Activated T-helper 17 cell treated with anti-CD3 and anti-CD28 coated beads, Interleukin-2, amount 50 U/mL, for 72 hours (primary cell): ENCODE results near the gene MSL1. TPM values are rescaled to one million over a fixed set of nuclear protein-coding genes. Genes with fewer than 3 reads are reported as not detected.

Experiments
- ATAC-seq: fragments of 150-1000 bp; cut with Tn5 transposase; replicated peaks from 2 replicates; pipeline ENCODE4 v1.10.0; 2021; ENCODE audit warnings: mild to moderate bottlenecking, moderate library complexity
- H3K27ac Mint-ChIP-seq: one replicate; pipeline ENCODE4 v1.8.0; 2022; ENCODE audit warnings: mixed read lengths
- H3K27me3 Mint-ChIP-seq: one replicate; pipeline ENCODE4 v1.8.0; 2022; ENCODE audit warnings: mixed read lengths
- H3K36me3 Mint-ChIP-seq: one replicate; pipeline ENCODE4 v1.8.0; 2022; ENCODE audit warnings: low read depth, mild to moderate bottlenecking, mixed read lengths
- H3K4me1 Mint-ChIP-seq: one replicate; pipeline ENCODE4 v1.8.0; 2022; ENCODE audit warnings: mixed read lengths
- H3K4me3 Mint-ChIP-seq: one replicate; pipeline ENCODE4 v1.8.0; 2022; ENCODE audit warnings: mild to moderate bottlenecking, mixed read lengths
- H3K9me3 Mint-ChIP-seq: one replicate; pipeline ENCODE4 v1.8.0; 2022; ENCODE audit warnings: mixed read lengths
- total RNA-seq, 2 donors: library from RNA; stranded (reverse); gene quantifications; one replicate each; pipeline ENCODE4 v1.2.3, GENCODE V29; 2022

The MSL1 gene
- total RNA-seq, 2 donors from 2014 or later: 80.5 to 114 TPM

- Mint-ChIP-seq H3K9me3 (no peaks in the 10 kb centered on the region), H3K27ac (peak overlapping the region; percentile 94), H3K36me3 (no peaks in the 10 kb centered on the region), H3K4me3 (peak overlapping the region; percentile 83), H3K4me1 (peaks cover 71% of the 10 kb centered on the region), H3K27me3 (no peaks in the 10 kb centered on the region)
- no peak for ATAC-seq
These were observed 15.7 kb upstream of the MSL1 start for GRCh38 chr17:40105861-40106759.

GRCh38 chr17:40106760-40107521 is 14.8 kb upstream of the MSL1 start:
- Mint-ChIP-seq H3K27ac (peak overlapping the region; percentile 94), H3K27me3 (no peaks in the 10 kb centered on the region), H3K9me3 (no peaks in the 10 kb centered on the region), H3K4me1 (peaks cover 70% of the 10 kb centered on the region), H3K36me3 (no peaks in the 10 kb centered on the region), H3K4me3 (peak overlapping the region; percentile 83)
- no peak for ATAC-seq

DNA sequence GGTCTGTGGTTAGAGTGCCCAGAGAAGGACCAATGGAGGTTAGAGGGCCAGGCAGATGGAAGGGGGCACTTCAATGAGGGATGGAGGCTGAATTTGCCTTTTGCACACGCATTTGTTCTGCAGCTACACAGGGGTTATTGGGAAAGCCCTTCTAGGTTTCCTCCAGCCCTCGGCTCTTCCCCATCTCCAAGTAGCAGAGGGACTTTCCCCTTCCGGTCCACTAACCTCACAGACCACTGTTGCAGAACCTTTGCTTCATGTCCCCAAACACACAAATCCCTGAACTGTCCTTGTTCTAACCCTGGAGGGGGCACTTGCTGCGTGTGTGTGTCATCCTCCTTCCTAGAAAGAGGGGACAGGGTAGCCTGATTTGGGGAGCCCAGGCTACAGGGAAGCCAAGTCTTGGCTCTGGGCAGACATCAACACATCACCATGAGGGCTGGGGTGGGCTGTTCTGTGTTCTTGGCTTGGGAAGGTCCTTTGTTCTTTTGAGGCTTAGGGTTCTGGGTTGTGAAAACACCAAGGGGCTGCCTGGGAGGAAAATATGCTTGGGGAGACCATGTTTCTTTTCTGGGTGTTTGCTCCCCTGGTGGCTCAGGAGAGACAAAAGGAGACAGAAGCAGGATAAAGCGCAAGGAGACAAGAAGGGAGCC is 14.1 kb upstream of the MSL1 start:
- H3K4me1 Mint-ChIP-seq: peaks cover 75% of the 10 kb centered on the region
- no peaks in the 10 kb centered on the region for H3K9me3 Mint-ChIP-seq
- peak overlapping the region; percentile 83 for H3K4me3 Mint-ChIP-seq
- no peaks in the 10 kb centered on the region for H3K36me3 Mint-ChIP-seq
- no peak for ATAC-seq
- peak overlapping the region; percentile 94 for H3K27ac Mint-ChIP-seq
- no peaks in the 10 kb centered on the region for H3K27me3 Mint-ChIP-seq

- H3K27ac Mint-ChIP-seq: peak overlapping the region; percentile 65
- no peak for ATAC-seq
These were observed 12.6 kb upstream of the MSL1 start for GRCh38 chr17:40108970-40109824.

GRCh38 chr17:40110026-40110845 is 11.5 kb upstream of the MSL1 start:
- no peaks in the 10 kb centered on the region for H3K36me3 Mint-ChIP-seq
- peaks cover 67% of the 10 kb centered on the region for H3K4me1 Mint-ChIP-seq
- peak overlapping the region; percentile 80 for H3K27ac Mint-ChIP-seq
- peak overlapping the region; percentile 77 for H3K4me3 Mint-ChIP-seq
- ATAC-seq: no peak
- no peaks in the 10 kb centered on the region for H3K27me3 Mint-ChIP-seq
- no peaks in the 10 kb centered on the region for H3K9me3 Mint-ChIP-seq

More at GRCh38 chr17:40108970-40109824, 12.6 kb upstream of the MSL1 start:
- Mint-ChIP-seq H3K9me3 (no peaks in the 10 kb centered on the region), H3K27me3 (no peaks in the 10 kb centered on the region), H3K4me1 (peaks cover 76% of the 10 kb centered on the region), H3K4me3 (peak overlapping the region; percentile 83), H3K36me3 (no peaks in the 10 kb centered on the region)

DNA sequence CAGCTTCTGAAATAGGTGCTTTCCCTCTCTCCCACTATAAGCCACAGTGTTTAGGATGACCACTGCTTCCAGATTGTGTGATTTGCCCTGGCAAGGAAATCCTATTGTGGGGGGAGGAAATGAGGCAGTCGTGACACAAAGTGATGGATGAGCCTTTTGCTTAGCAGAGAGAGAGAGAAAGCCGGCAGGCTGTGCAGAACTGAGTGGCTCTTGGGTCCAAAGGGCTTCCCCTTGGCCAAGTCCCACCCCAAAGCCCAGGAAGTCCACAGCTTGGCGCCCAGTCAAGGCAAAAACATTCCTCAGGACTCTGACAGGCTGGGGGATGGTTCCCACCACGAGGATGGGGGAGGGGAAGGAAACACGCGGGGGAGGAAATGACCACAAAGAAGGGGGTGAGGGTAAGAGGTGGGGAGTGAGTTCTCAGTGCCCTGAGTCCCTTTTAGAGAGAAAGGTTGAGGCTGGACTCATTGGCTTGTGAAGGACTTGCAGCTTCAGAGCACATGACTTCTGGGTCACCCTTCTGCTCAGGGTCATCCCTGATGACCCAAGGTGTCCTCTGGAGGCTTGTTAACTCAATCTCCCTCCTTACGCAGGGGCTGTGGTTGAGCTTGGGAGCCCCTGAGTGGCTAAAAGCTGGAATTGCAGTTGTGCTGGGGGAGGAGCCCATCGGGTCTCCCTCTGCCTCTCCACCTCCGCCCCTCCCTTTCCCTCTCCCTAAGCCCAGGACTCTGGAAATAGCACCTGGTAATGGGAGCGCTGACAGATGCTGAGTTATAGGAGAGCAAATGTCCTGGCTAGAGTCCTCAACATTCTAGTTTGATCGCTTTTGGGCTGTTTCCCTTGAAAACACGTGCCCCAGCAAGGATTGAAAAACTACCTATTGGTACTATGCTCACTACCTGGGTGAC is 10.3 kb upstream of the MSL1 start:
- H3K27me3 Mint-ChIP-seq: no peaks in the 10 kb centered on the region
- H3K9me3 Mint-ChIP-seq: no peaks in the 10 kb centered on the region
- H3K4me3 Mint-ChIP-seq: peak overlapping the region; percentile 77
- H3K36me3 Mint-ChIP-seq: no peaks in the 10 kb centered on the region
- ATAC-seq: peak; percentile 52
- peak overlapping the region; percentile 80 for H3K27ac Mint-ChIP-seq
- peaks cover 58% of the 10 kb centered on the region for H3K4me1 Mint-ChIP-seq

GRCh38 chr17:40112191-40112711 is 9.5 kb upstream of the MSL1 start:
- Mint-ChIP-seq H3K4me3 (peak overlapping the region; percentile 77), H3K36me3 (no peaks in the 10 kb centered on the region), H3K4me1 (peaks cover 50% of the 10 kb centered on the region), H3K27me3 (no peaks in the 10 kb centered on the region), H3K27ac (peak overlapping the region; percentile 80), H3K9me3 (no peaks in the 10 kb centered on the region)
- no peak for ATAC-seq

DNA sequence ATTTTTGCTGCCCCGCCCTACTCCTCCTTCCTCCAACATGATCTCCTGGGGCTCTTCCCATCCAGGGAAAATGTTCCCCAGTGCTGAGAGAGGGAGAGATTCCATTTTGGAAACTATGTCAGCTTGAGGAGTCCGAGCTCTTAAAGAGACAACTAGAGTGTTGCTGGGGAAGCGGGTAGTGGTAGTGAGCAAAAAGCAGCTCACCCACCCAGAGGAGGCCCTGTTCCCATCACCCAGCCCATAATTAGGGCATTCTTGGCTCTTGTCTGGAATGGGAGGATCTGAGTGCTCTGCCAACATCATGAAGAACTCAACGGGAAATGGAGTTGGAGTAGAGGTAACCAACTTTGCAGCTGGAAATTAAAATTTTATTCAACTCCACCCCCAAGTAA is 9.1 kb upstream of the MSL1 start:
- peaks cover 45% of the 10 kb centered on the region for H3K4me1 Mint-ChIP-seq
- peak overlapping the region; percentile 77 for H3K4me3 Mint-ChIP-seq

DNA sequence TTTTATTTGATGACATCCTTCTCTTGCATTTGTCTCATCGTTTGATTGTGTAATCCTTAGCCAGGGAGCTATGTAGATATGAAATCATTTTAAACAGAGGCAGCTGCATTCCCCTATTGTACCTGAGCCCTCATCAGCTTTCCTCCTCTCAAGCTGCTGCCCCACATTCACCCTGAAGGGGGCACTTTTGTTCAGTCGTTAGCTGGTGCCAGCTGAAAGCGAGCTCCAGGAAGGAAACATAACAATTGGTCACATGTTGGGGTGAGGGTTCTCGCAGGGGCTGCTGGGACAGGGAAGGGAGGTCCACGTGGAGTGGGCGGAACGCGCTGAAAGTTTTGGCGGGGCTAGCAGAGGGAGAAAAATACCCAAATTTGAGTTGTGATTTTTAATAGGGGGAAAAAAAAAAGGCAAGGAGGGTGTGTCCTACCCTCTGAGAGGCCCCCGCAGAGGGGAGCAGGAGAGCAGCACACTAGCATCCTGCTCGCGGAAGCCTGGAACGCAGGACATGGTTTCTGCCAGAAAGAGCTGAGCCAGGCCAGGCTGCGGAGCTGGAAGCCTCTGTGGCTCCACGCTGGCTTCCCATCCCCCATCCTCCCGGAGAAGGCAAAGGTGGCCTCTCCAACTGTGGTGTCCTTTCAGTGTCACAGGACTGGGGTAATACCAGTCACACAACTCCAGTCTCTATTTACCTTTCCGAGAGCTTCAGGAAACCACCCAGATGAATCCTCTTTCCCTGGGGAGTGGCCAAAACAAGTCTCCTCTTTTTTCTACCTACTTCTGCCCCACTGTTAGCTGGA is 8.5 kb upstream of the MSL1 start:
- Mint-ChIP-seq H3K4me1 (peaks cover 41% of the 10 kb centered on the region), H3K27ac (peak overlapping the region; percentile 80), H3K4me3 (peak overlapping the region; percentile 77), H3K27me3 (no peaks in the 10 kb centered on the region), H3K36me3 (no peaks in the 10 kb centered on the region), H3K9me3 (no peaks in the 10 kb centered on the region)
- peak; percentile 86 for ATAC-seq

More for the DNA sequence above, 9.1 kb upstream of the MSL1 start:
- no peaks in the 10 kb centered on the region for H3K36me3 Mint-ChIP-seq
- H3K9me3 Mint-ChIP-seq: no peaks in the 10 kb centered on the region
- H3K27ac Mint-ChIP-seq: peak overlapping the region; percentile 80
- H3K27me3 Mint-ChIP-seq: no peaks in the 10 kb centered on the region
- no peak for ATAC-seq

GRCh38 chr17:40113907-40114245 is 7.9 kb upstream of the MSL1 start:
- Mint-ChIP-seq H3K4me1 (peaks cover 42% of the 10 kb centered on the region), H3K27me3 (no peaks in the 10 kb centered on the region), H3K27ac (peak overlapping the region; percentile 80), H3K9me3 (no peaks in the 10 kb centered on the region), H3K4me3 (peak overlapping the region; percentile 77), H3K36me3 (no peaks in the 10 kb centered on the region)
- ATAC-seq: no peak

GRCh38 chr17:40115101-40115436 is 6.7 kb upstream of the MSL1 start:
- no peaks in the 10 kb centered on the region for H3K36me3 Mint-ChIP-seq
- peak overlapping the region; percentile 8 for H3K27ac Mint-ChIP-seq
- H3K4me3 Mint-ChIP-seq: no peak overlapping the region
- H3K9me3 Mint-ChIP-seq: no peaks in the 10 kb centered on the region
- peaks cover 35% of the 10 kb centered on the region for H3K4me1 Mint-ChIP-seq
- no peaks in the 10 kb centered on the region for H3K27me3 Mint-ChIP-seq
- no peak for ATAC-seq
